Naive thymus-derived CD8-positive, alpha-beta T cell (primary cell): Measurements from ENCODE around the gene DOK5. TPM values are rescaled to one million over a fixed set of nuclear protein-coding genes. Genes with fewer than 3 reads are reported as not detected.

Experiments used
- ATAC-seq, 2 donors: fragments of 150-1000 bp; cut with Tn5 transposase in 1 of 2; sonication (Bioruptor Pico), chemical (Tn5 transposase) in 1 of 2; 1 replicate in 1 of 2; 2 replicates in 1 of 2; pipeline ENCODE4 v1.10.0; 2021; ENCODE audit warnings: mild to moderate bottlenecking in 2 of 2, moderate library complexity in 2 of 2
- POLR2A ChIA-PET: fragments of 350-600 bp; sonication (Branson Sonifier 250); formaldehyde crosslinking; loops from one replicate; lab custom pipeline; 2021; ENCODE audit warnings: antibody characterized with exemption; lab: Charles Lee
- DNase-seq, 10 donors: peaks; one replicate each; pipeline versions ENCODE4 v3.0.0 to v3.0.0-alpha.2; 2020 to 2022
- H3K27ac Mint-ChIP-seq, 10 donors: one replicate each; pipeline ENCODE4 v1.8.0; 2020 to 2022; ENCODE audit warnings: mild to moderate bottlenecking in 10 of 10, mixed read lengths in 10 of 10, moderate library complexity in 4 of 10, inconsistent platforms in 1 of 10
- H3K27me3 Mint-ChIP-seq, 5 donors: one replicate each; pipeline ENCODE4 v1.8.0; 2021 to 2022; ENCODE audit warnings: mixed read lengths in 5 of 5
- H3K36me3 Mint-ChIP-seq, 3 donors: one replicate each; pipeline ENCODE4 v1.8.0; 2020 to 2022; ENCODE audit warnings: mixed read lengths in 3 of 3, mild to moderate bottlenecking in 2 of 3, inconsistent platforms in 1 of 3
- H3K4me1 Mint-ChIP-seq, 4 donors: one replicate each; pipeline ENCODE4 v1.8.0; 2021 to 2022; ENCODE audit warnings: mixed read lengths in 4 of 4
- H3K4me3 Mint-ChIP-seq, 10 donors: one replicate each; pipeline ENCODE4 v1.8.0; 2020 to 2022; ENCODE audit warnings: mild to moderate bottlenecking in 10 of 10, mixed read lengths in 10 of 10, moderate library complexity in 6 of 10, inconsistent platforms in 1 of 10
- H3K9me3 Mint-ChIP-seq, 9 donors: one replicate each; pipeline ENCODE4 v1.8.0; 2020 to 2022; ENCODE audit warnings: mixed read lengths in 9 of 9, mild to moderate bottlenecking in 3 of 9, inconsistent platforms in 1 of 9, moderate library complexity in 1 of 9
- polyA plus RNA-seq, 3 donors: library from polyadenylated mRNA; unstranded; fragments of 300-500 nt; fragmentation: Illumina TruSeq; gene quantifications; one replicate each; pipeline ENCODE4 v1.2.3, GENCODE V29; 2021
- total RNA-seq, 8 experiments: library from RNA in 2 of 8; stranded (reverse) in 2 of 8; gene quantifications; one replicate each; pipeline ENCODE4 v1.2.3 and lab custom pipeline; 2021 to 2026

The DOK5 gene
- total and polyA plus RNA-seq, 5 experiments from 2014 or later, result not detected

DNA sequence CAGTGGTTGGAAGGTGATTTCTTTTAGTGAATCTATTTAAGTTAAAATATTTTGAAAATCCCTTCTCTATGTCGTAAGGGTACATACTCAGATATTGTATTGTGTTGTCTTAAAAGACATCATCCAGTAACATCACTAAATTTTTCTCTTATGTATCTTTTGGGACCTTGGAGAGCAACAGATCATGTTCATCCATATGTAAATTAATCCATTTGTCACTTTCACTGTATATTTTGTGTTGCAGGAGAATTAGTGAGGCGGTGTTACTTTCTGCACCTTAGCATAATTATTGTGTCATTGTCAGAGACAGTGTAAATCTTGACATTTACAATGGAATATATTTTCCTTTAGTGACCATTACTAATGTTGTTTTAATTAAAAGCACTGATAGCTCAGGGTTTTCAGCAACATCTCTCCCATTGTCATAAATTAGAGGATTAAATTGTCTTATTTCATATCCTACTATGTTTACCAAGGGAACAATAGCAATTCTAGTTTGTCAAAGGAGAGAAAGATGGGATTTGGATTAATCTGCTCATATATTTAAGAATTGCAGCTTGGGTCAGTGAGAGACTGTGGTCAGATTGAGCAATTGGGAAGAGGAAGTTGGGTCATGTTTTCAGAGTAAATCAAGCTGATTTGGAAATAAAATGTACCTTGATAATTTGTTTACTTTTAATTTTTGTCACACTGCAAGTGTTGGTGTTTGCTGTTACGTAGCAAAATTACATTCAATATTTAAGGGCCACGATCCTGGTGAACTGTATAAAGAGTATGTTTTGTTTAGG lies 22.7 kb downstream of the DOK5 start:
- H3K36me3 Mint-ChIP-seq, result no peaks in the 10 kb centered on the region
- no peak overlapping the region for H3K27ac Mint-ChIP-seq
- no peak overlapping the region for H3K4me3 Mint-ChIP-seq
- no peaks in the 10 kb centered on the region for H3K4me1 Mint-ChIP-seq
- no peak for ATAC-seq
- peaks cover 0 to 10% (median 4%) of the 10 kb centered on the region in 5 donors for H3K27me3 Mint-ChIP-seq
- peaks cover 0 to 2% (median 0%) of the 10 kb centered on the region in 9 donors for H3K9me3 Mint-ChIP-seq
- POLR2A ChIA-PET, result no interaction called here
- DNase-seq, result no peak

DNA sequence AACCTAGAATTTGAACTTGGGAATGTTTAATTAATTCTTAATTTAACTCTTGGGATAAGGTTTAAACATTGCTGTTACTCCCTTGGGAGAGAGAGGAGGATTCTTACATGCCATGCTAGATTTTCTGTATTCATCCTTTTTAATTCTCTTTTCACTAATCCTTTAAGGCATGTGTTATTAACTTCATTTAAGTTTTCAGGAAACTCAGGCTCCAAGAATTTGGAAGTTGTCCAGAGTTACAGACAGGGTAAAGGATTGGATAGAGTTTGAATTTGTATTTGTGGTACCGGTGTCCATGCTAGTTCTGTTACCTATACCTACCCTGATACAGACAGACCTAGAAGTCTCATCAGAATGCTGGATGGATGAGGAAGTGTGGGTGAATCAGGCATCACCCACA lies 23.7 kb downstream of the DOK5 start:
- POLR2A ChIA-PET, result no interaction called here
- Mint-ChIP-seq H3K9me3 (peaks cover 0 to 2% (median 0%) of the 10 kb centered on the region in 9 donors), H3K27me3 (peaks cover 0 to 8% (median under 1%) of the 10 kb centered on the region in 5 donors), H3K27ac (no peak overlapping the region), H3K36me3 (no peaks in the 10 kb centered on the region), H3K4me3 (no peak overlapping the region), H3K4me1 (no peaks in the 10 kb centered on the region)
- ATAC-seq (no peak), DNase-seq (no peak)

DNA sequence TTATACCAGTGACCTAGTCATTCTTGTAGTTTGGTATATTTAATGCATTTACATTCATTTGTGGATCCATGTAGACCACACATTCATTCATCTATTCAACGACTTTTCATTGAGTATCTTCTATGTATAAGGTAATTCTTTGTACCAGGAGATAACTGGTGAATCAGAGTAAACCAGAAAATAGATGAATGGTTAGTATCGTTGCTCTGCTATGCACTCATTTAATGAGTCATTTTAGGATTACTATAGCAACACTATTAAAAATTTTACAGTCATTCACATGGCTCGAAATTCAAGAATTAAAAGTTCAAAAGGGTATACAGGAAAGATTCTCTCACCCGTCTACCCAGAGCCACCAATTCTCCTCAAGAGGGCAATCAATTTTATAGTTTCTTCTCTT lies 26.8 kb downstream of the DOK5 start:
- Mint-ChIP-seq H3K27ac (no peak overlapping the region), H3K36me3 (no peaks in the 10 kb centered on the region), H3K27me3 (peaks cover 0 to 17% (median 4%) of the 10 kb centered on the region in 5 donors), H3K4me1 (no peaks in the 10 kb centered on the region), H3K9me3 (peaks cover 0 to 19% (median 0%) of the 10 kb centered on the region in 9 donors), H3K4me3 (no peak overlapping the region)
- POLR2A ChIA-PET, result no interaction called here
- ATAC-seq, result no peak
- DNase-seq, result no peak

DNA sequence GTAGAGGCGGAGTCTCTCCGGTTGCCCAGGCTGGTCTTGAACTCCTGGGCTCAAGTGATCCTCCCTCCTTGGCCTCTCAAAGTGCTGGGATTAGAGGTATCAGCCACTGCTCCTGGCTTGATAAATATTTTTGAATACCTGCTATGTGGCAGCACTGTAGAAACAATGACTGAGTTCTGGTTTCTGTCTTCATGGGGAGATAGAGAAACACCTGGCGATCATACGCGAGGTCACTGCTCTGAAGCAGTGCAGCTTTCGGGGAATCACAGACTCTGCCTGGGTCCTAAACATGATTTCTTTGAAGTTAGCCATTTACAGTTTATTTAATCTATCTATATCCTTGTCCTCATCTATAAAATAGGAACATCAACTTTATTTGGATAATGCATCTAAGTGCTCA lies 31.2 kb downstream of the DOK5 start:
- Mint-ChIP-seq H3K27ac (no peak overlapping the region), H3K27me3 (peaks cover 2 to 13% (median 8%) of the 10 kb centered on the region in 5 donors), H3K4me1 (no peaks in the 10 kb centered on the region), H3K36me3 (no peaks in the 10 kb centered on the region), H3K4me3 (no peak overlapping the region), H3K9me3 (peaks cover 0 to 19% (median 0%) of the 10 kb centered on the region in 9 donors)
- POLR2A ChIA-PET, result no interaction called here
- DNase-seq (no peak), ATAC-seq (no peak)

DNA sequence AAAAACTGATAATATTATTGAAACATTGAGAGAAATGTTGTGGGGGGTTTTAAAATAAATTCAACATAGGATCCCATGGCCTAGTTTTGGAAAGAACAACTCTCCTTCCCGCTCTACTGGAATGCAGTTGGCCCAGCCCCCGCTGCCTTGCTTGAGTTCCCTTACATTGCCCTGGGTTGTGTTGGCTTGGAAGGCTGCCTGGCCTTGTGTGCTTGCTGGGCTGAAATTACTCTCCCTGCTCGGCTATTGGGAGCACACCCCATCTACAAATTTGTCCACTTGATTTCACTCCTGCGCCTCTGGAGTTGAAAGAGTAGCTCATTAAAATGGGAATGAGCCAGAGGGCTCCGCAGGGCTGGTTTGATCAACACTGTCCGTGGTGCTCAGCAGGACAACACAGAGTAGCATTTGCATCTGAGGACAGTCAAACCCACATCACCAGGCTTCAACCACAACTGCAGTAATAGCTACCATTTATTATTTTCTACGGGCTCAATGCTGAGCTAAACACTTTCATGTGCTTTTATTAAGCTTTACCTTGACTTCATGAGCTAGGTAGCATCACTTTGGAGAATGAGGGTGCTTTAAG lies 35.2 kb downstream of the DOK5 start:
- Mint-ChIP-seq H3K4me3 (no peak overlapping the region), H3K9me3 (peaks cover 0 to 8% (median 0%) of the 10 kb centered on the region in 9 donors), H3K36me3 (no peaks in the 10 kb centered on the region), H3K27me3 (peaks cover 2 to 13% (median 6%) of the 10 kb centered on the region in 5 donors), H3K27ac (no peak overlapping the region), H3K4me1 (no peaks in the 10 kb centered on the region)
- POLR2A ChIA-PET, result no interaction called here
- no peak for DNase-seq
- no peak for ATAC-seq

DNA sequence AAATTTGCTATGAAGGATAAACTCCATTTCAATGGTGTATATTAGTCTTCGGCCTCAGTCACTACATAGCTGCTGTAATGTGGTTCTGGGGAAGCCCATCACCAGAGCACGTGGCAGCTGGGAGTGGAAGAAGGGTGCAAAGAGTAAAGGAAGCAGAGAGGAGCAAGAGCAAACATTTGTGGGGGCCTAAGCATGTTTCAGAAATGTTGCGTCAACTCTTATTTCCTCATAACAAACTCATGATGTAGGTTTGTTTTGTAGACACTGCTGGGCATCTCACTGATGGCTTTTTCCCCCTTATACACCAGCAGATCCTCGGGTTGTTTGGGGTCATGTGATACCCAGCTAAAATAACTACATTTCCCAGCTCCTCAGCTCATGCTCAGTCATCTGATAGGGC lies 37.3 kb downstream of the DOK5 start:
- no peak overlapping the region for H3K4me3 Mint-ChIP-seq
- ATAC-seq, result no peak

DNA sequence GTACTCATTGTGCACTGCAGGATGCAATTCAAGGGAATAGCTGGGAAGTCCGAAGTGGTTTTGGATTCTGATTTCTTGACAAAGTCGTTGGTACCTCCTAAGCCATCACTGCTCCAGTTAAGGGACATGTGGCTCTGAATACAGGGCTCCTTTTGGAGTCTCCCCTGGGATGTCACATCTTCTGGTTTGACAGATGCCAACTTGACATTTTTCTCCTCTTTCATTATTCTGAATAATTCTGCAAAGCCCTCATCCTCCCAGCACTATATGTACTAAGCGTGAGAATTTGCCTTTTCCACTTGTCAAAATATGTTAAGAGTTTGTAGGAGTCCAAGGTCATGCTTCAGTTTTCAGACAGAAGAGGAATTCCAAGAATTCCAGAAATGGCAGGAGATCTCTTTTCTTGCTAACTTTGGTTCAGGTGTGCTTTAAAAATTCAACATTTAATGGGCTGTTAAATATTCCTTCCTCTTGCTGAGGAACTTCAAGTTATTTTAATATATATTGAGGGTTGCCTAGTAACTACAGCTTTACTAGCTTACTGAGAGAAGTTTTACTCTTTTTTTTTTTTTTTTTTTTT lies 38.7 kb downstream of the DOK5 start:
- no peak for ATAC-seq
- H3K9me3 Mint-ChIP-seq, result peaks cover 0 to 12% (median 0%) of the 10 kb centered on the region in 9 donors
- POLR2A ChIA-PET, result no interaction called here
- H3K27ac Mint-ChIP-seq, result no peak overlapping the region
- H3K27me3 Mint-ChIP-seq, result peaks cover 0 to 9% (median 0%) of the 10 kb centered on the region in 5 donors
- H3K4me3 Mint-ChIP-seq, result no peak overlapping the region
- no peaks in the 10 kb centered on the region for H3K36me3 Mint-ChIP-seq
- no peak for DNase-seq
- H3K4me1 Mint-ChIP-seq, result no peaks in the 10 kb centered on the region

More for the DNA sequence above, 37.3 kb downstream of the DOK5 start:
- POLR2A ChIA-PET, result no interaction called here
- H3K4me1 Mint-ChIP-seq, result no peaks in the 10 kb centered on the region
- H3K27me3 Mint-ChIP-seq, result peaks cover 1 to 9% (median 3%) of the 10 kb centered on the region in 5 donors
- H3K9me3 Mint-ChIP-seq, result peaks cover 0 to 7% (median 0%) of the 10 kb centered on the region in 9 donors
- H3K27ac Mint-ChIP-seq, result no peak overlapping the region
- H3K36me3 Mint-ChIP-seq, result no peaks in the 10 kb centered on the region
- DNase-seq, result no peak

DNA sequence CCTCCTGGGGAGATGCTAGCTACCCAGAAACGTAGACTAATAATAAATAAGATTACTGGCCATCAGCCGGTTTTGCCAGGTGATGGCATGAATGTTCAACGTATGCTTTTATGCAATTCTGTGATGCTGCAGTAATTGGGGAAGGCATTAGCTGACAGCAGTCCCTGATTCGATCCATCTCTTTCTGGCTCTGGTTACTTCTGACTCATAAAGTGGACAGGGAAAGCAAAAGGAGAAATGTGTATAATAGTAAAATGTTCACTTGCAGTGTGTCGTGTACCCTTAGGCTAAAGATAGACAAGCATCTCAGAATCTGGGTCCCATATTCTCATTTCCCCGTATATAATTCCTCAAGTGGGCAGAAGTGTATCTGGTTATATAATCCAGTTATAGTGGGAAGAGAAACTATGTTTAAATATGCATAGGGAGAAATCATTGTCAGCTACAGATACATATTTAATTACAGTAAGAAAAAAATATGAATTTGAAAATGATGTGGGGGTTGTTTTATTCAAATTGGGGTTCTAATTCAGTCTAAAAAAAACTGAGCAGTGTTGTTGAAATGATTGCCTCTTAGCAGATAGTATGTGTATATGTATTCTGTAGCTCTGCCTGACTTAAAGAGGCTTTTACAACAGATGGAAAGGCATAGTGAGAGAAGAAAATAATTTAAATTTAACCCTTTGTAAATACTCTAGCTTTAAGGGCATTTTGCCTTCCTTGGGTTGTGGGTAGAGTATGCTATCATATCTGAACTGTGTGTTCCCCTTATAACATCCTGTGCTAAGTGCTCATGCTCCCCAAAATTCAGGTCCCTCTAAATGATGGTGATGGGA lies 40.6 kb downstream of the DOK5 start:
- no peak for DNase-seq
- H3K27me3 Mint-ChIP-seq, result peaks cover 0 to 10% (median 3%) of the 10 kb centered on the region in 5 donors
- H3K4me1 Mint-ChIP-seq, result no peaks in the 10 kb centered on the region
- POLR2A ChIA-PET, result no interaction called here
- no peak overlapping the region for H3K4me3 Mint-ChIP-seq
- H3K36me3 Mint-ChIP-seq, result no peaks in the 10 kb centered on the region
- no peak for ATAC-seq
- H3K27ac Mint-ChIP-seq, result no peak overlapping the region
- peaks cover 0 to 12% (median 0%) of the 10 kb centered on the region in 9 donors for H3K9me3 Mint-ChIP-seq

DNA sequence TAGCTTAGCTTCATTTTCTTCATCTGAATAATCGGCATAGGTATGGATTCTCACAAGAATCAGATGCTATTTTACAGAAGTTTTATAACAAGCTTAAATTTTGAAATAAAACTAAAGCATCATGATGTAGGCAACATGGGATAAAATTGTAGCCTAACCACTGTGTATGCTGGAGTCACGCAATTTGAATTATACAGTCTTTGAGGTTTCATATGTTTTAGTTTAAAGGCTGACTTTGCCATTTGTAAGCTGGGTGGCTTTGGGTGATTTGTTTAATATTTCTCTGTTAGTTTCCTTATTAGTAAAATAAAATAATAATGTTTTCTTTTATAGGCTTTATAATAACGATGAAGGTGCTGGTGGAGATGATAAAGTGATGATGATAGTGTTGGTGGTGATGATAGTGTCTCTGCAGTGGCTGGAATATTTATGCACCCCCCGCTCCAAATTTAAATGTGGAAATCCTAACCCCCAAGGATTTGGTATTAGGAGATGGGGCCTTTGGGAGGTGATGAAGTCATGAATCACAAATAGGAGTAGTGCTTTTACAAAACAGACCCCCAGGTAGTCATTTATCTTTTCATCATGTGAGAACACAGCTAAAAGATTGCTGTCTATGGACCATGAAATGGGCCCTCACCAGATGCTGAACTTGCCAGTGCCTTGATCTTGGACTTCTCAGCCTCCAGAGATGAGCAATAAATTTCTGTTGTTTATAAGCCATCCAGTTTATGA lies 42.0 kb downstream of the DOK5 start:
- Mint-ChIP-seq H3K27me3 (peaks cover 0 to 16% (median 6%) of the 10 kb centered on the region in 5 donors), H3K9me3 (peaks cover 0 to 9% (median 0%) of the 10 kb centered on the region in 9 donors), H3K36me3 (no peaks in the 10 kb centered on the region), H3K4me1 (no peaks in the 10 kb centered on the region), H3K27ac (no peak overlapping the region), H3K4me3 (no peak overlapping the region)
- POLR2A ChIA-PET, result no interaction called here
- ATAC-seq, result no peak
- no peak for DNase-seq

DNA sequence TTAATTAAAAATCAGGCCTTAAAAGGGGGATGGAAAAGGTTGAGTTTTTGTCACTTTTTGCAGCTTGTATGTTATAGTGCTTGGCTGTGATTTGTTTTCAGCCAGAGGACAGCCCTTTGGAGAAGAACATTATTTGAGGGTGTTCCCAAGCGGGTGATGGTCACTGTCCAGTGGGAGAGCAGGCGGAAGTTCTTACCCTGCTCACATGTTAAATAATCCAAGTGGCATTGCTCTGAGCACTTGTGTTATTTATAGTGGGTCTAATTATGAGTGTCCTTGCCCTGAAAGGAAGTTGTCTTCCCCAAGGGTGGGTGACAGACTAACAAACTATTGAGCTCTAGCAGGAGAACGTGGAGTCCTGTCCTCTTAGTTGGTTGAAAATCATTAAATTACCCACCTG lies 49.5 kb downstream of the DOK5 start:
- no peak overlapping the region for H3K27ac Mint-ChIP-seq
- POLR2A ChIA-PET, result no interaction called here
- H3K36me3 Mint-ChIP-seq, result no peaks in the 10 kb centered on the region
- H3K27me3 Mint-ChIP-seq, result peaks cover 2 to 23% (median 9%) of the 10 kb centered on the region in 5 donors
- no peak for DNase-seq
- H3K4me1 Mint-ChIP-seq, result no peaks in the 10 kb centered on the region
- H3K9me3 Mint-ChIP-seq, result peaks cover 0 to 4% (median 0%) of the 10 kb centered on the region in 9 donors
- H3K4me3 Mint-ChIP-seq, result no peak overlapping the region
- no peak for ATAC-seq

DNA sequence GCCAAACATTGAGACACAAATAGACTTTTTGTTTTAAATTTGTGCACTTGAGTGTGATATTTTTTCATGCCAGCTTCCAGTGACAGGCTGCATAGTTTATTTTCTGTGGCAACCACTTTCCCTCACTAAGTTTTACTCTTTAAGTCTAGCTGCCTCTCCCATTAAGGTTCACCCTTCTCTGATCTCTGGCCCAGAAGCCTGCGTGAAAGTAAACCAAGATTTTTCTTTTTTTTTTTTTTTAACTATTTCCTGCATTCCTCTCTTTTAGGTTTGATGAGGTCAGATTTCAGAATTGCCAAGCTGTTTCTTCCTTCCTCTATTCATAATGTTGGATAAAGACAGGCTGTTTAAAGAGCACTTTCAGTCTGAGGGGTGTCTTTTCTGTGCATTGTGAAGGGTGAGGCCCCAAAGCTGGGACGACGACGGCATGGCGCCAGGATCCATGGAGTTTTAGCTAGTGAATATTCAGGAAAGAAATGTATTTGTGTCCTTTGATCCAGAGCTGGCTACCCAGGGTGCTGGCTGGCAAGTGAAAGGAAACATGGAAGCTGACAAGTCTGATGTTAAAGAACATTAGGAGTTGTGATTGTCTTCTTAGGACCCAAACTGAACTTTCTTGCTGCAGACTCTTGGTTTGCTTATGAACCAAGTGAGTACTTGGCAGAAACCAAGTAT lies 50.7 kb downstream of the DOK5 start:
- ATAC-seq (no peak), DNase-seq (no peak)
- H3K27me3 Mint-ChIP-seq, result peaks cover 4 to 35% (median 8%) of the 10 kb centered on the region in 5 donors
- H3K4me1 Mint-ChIP-seq, result no peaks in the 10 kb centered on the region
- H3K36me3 Mint-ChIP-seq, result no peaks in the 10 kb centered on the region
- H3K27ac Mint-ChIP-seq, result no peak overlapping the region
- peaks cover 0 to 11% (median 0%) of the 10 kb centered on the region in 9 donors for H3K9me3 Mint-ChIP-seq
- no peak overlapping the region for H3K4me3 Mint-ChIP-seq
- POLR2A ChIA-PET, result no interaction called here
